H1 (cell line): ENCODE measurements around the gene PBX2. TPM values are rescaled to one million over a fixed set of nuclear protein-coding genes. Genes with fewer than 3 reads are reported as not detected.
A peak's percentile ranks its signal among the peaks of the same experiment; 100 is the strongest.

ENCODE experiments used
- CTCF ChIA-PET: fragments of 300-600 bp; sonication (Branson Sonifier 250); formaldehyde crosslinking; loops from one replicate; lab custom pipeline; 2021; ENCODE audit not compliant: partially characterized antibody; lab: Charles Lee
- POLR2A ChIA-PET: fragments of 300-600 bp; sonication (Branson Sonifier 250); formaldehyde crosslinking; loops from one replicate; lab custom pipeline; 2021; ENCODE audit warnings: inconsistent platforms; ENCODE audit not compliant: partially characterized antibody; lab: Charles Lee
- DNase-seq, 2 experiments: peaks; one replicate each; pipeline versions ENCODE4 v3.0.0 to v3.0.0-alpha.2; 2010 to 2022; ENCODE audit warnings: low spot score in 2 of 2, low read depth in 1 of 2, mixed read lengths in 1 of 2
- FAIRE-seq: peaks from 2 replicates; lab custom pipeline; 2011; peaks lifted over from hg19 to GRCh38; lab: Jason Lieb, UNC
- H2AFZ ChIP-seq: 2 replicates; pipeline ENCODE4 v1.8.1; 2012; ENCODE audit warnings: low read length, inconsistent platforms
- H2AK5ac ChIP-seq: 2 replicates; pipeline ENCODE4 v1.6.1; 2013; ENCODE audit warnings: low read depth, low read length
- H2BK120ac ChIP-seq: replicated peaks from 2 replicates; pipeline ENCODE3; 2013; ENCODE audit warnings: low read depth, low read length, inconsistent platforms
- H2BK12ac ChIP-seq: 2 replicates; pipeline ENCODE4 v1.6.1; 2013; ENCODE audit warnings: low read depth, low read length
- H2BK15ac ChIP-seq: 2 replicates; pipeline ENCODE4 v1.6.1; 2013; ENCODE audit warnings: low read length
- H2BK20ac ChIP-seq: 2 replicates; pipeline ENCODE4 v1.6.1; 2013; ENCODE audit warnings: low read length
- H2BK5ac ChIP-seq: 2 replicates; pipeline ENCODE4 v1.6.1; 2013; ENCODE audit warnings: low read depth, low read length
- H3K14ac ChIP-seq: 2 replicates; pipeline ENCODE4 v1.6.1; 2013; ENCODE audit warnings: inconsistent platforms; ENCODE audit not compliant: insufficient read length
- H3K18ac ChIP-seq: 2 replicates; pipeline ENCODE4 v1.6.1; 2013; ENCODE audit warnings: low read length; ENCODE audit errors: extremely low read depth
- H3K23ac ChIP-seq: 2 replicates; pipeline ENCODE4 v1.6.1; 2013; ENCODE audit warnings: inconsistent platforms; ENCODE audit not compliant: insufficient read length
- H3K23me2 ChIP-seq: 2 replicates; pipeline ENCODE4 v1.6.1; 2013; ENCODE audit warnings: low read depth, low read length
- H3K27ac ChIP-seq: 2 replicates; pipeline ENCODE4 v1.6.1; 2011; ENCODE audit warnings: low read depth, low read length, inconsistent platforms
- H3K27me3 ChIP-seq, 4 experiments: replicated peaks in 1 of 4; 1 replicate in 1 of 4; 2 replicates in 3 of 4; pipeline versions ENCODE4 v1.6.1 to v1.8.1; 2011 to 2013; ENCODE audit warnings: low read length in 3 of 4, mild to moderate bottlenecking in 3 of 4, inconsistent platforms in 2 of 4, mixed read lengths in 2 of 4, moderate library complexity in 1 of 4; ENCODE audit not compliant: control insufficient read depth in 3 of 4, insufficient read depth in 3 of 4; ENCODE audit errors: extremely low read depth in 1 of 4
- H3K36me3 ChIP-seq, 4 experiments: 2 replicates each; pipeline versions ENCODE4 v1.6.1 to v1.8.1; 2011 to 2013; ENCODE audit warnings: mild to moderate bottlenecking in 4 of 4, low read length in 3 of 4, moderate library complexity in 2 of 4, control low read depth in 1 of 4, inconsistent platforms in 1 of 4; ENCODE audit not compliant: insufficient read depth in 4 of 4, control insufficient read depth in 2 of 4
- H3K4ac ChIP-seq: replicated peaks from 2 replicates; pipeline ENCODE3; 2013; ENCODE audit warnings: low read length, low read depth, mixed read lengths, inconsistent platforms; ENCODE audit not compliant: insufficient read length
- H3K4me1 ChIP-seq, 4 experiments: replicated peaks in 1 of 4; 1 replicate in 1 of 4; 2 replicates in 3 of 4; pipeline versions ENCODE4 v1.6.1 to v1.8.1; 2011 to 2013; ENCODE audit warnings: low read length in 3 of 4, inconsistent platforms in 2 of 4, mixed read lengths in 1 of 4; ENCODE audit not compliant: insufficient read depth in 4 of 4, control insufficient read depth in 3 of 4
- H3K4me2 ChIP-seq, 2 experiments: 2 replicates each; pipeline versions ENCODE4 v1.6.1 to v1.8.1; 2011 to 2013; ENCODE audit warnings: low read depth in 2 of 2, low read length in 2 of 2, control low read depth in 1 of 2, inconsistent platforms in 1 of 2, mild to moderate bottlenecking in 1 of 2; ENCODE audit not compliant: insufficient read depth in 1 of 2
- H3K4me3 ChIP-seq, 4 experiments: fragments of 200-600, 300-600 bp in 1 of 4; sonication (generic), shearing (Covaris generic), sonication (Bioruptor Twin) in 1 of 4; 2 replicates each; pipeline versions ENCODE4 v1.5.1 to v1.8.1; 2011 to 2016; ENCODE audit warnings: low read length in 4 of 4, low read depth in 3 of 4, control low read depth in 2 of 4, inconsistent platforms in 2 of 4, mild to moderate bottlenecking in 2 of 4, mixed read lengths in 1 of 4, moderate library complexity in 1 of 4; ENCODE audit not compliant: insufficient read depth in 2 of 4; ENCODE audit errors: extremely low read depth in 1 of 4
- H3K56ac ChIP-seq: replicated peaks from 2 replicates; pipeline ENCODE3; 2013; ENCODE audit warnings: low read depth, mild to moderate bottlenecking, mixed read lengths, low read length, inconsistent platforms; ENCODE audit not compliant: insufficient read length
- H3K79me1 ChIP-seq: 2 replicates; pipeline ENCODE4 v1.6.1; 2013; ENCODE audit warnings: low read depth, low read length, control low read depth
- H3K79me2 ChIP-seq, 2 experiments: 2 replicates each; pipeline versions ENCODE4 v1.6.1 to v1.8.1; 2012 to 2013; ENCODE audit warnings: low read length in 2 of 2, mild to moderate bottlenecking in 2 of 2, inconsistent platforms in 1 of 2; ENCODE audit not compliant: insufficient read depth in 2 of 2, control insufficient read depth in 1 of 2
- H3K9ac ChIP-seq, 4 experiments: replicated peaks in 1 of 4; 1 replicate in 1 of 4; 2 replicates in 3 of 4; pipeline versions ENCODE4 v1.6.1 to v1.8.1; 2011 to 2013; ENCODE audit warnings: low read depth in 3 of 4, low read length in 3 of 4, control low read depth in 2 of 4, mild to moderate bottlenecking in 2 of 4, moderate library complexity in 2 of 4, inconsistent platforms in 1 of 4; ENCODE audit errors: extremely low read depth in 1 of 4
- H3K9me3 ChIP-seq, 2 experiments: 2 replicates each; pipeline versions ENCODE4 v1.6.1 to v1.8.1; 2012 to 2013; ENCODE audit warnings: mild to moderate bottlenecking in 2 of 2, moderate library complexity in 2 of 2, control low read depth in 1 of 2, inconsistent platforms in 1 of 2, low read depth in 1 of 2, low read length in 1 of 2, mixed read lengths in 1 of 2; ENCODE audit not compliant: insufficient read depth in 2 of 2
- H4K20me1 ChIP-seq, 2 experiments: replicated peaks in 1 of 2; 2 replicates each; pipeline versions ENCODE3 to v1.8.1; 2011 to 2013; ENCODE audit warnings: inconsistent platforms in 2 of 2, low read length in 2 of 2, mild to moderate bottlenecking in 1 of 2; ENCODE audit not compliant: insufficient read depth in 2 of 2, control insufficient read depth in 1 of 2
- H4K5ac ChIP-seq: 2 replicates; pipeline ENCODE4 v1.6.1; 2013; ENCODE audit warnings: low read length, low read depth, mixed read lengths, inconsistent platforms; ENCODE audit not compliant: insufficient read length
- H4K8ac ChIP-seq: 2 replicates; pipeline ENCODE4 v1.8.0; 2013; ENCODE audit warnings: mild to moderate bottlenecking, moderate library complexity, low read length, inconsistent platforms; ENCODE audit not compliant: insufficient read depth; ENCODE audit errors: extremely low read depth
- H4K91ac ChIP-seq: replicated peaks from 2 replicates; pipeline ENCODE3; 2013; ENCODE audit warnings: low read length, mixed read lengths, inconsistent platforms; ENCODE audit not compliant: insufficient read length
- BACH1 ChIP-seq: IDR thresholded peaks from 2 replicates; pipeline ENCODE4 v1.6.1; 2012; ENCODE audit warnings: low read length, improper control_type of control experiment
- CHD2 ChIP-seq: IDR thresholded peaks from 2 replicates; pipeline ENCODE4 v1.6.1; 2012; ENCODE audit warnings: low read length, improper control_type of control experiment
- CTBP2 ChIP-seq: IDR thresholded peaks from 2 replicates; pipeline ENCODE4 v1.7.0; 2011; ENCODE audit warnings: borderline replicate concordance, mild to moderate bottlenecking, moderate library complexity, mixed read lengths, low read length; ENCODE audit not compliant: insufficient read depth, insufficient read length
- KDM4A ChIP-seq: IDR thresholded peaks from one replicate; pipeline ENCODE4 v1.7.1; 2012; ENCODE audit warnings: low read depth, mild to moderate bottlenecking, moderate library complexity, low read length, inconsistent platforms; ENCODE audit not compliant: severe bottlenecking
- PHF8 ChIP-seq: fragments of 200-600 bp; sonication (generic); conservative IDR thresholded peaks from 2 replicates; pipeline ENCODE4 v1.7.1; 2012; ENCODE audit warnings: low read depth, mild to moderate bottlenecking, inconsistent platforms, low read length, moderate library complexity
- POLR2AphosphoS5 ChIP-seq: IDR thresholded peaks from 2 replicates; pipeline ENCODE4 v1.6.1; 2011; ENCODE audit warnings: low read depth, low read length
- SAP30 ChIP-seq: fragments of 300-600 bp; sonication (generic); IDR thresholded peaks from 2 replicates; pipeline ENCODE4 v1.7.1; 2012; ENCODE audit warnings: low read length, moderate library complexity, mild to moderate bottlenecking, inconsistent platforms; ENCODE audit not compliant: insufficient read depth, insufficient replicate concordance
- SUZ12 ChIP-seq: fragments of 200-600 bp; sonication (generic); IDR thresholded peaks from 2 replicates; pipeline ENCODE4 v1.6.1; 2012; ENCODE audit warnings: mild to moderate bottlenecking, inconsistent platforms, low read length, moderate library complexity, mixed read lengths
- YY1 ChIP-seq: IDR thresholded peaks from 2 replicates; pipeline ENCODE4 v1.6.1; 2011; ENCODE audit warnings: low read depth, mild to moderate bottlenecking, low read length
- WGBS, 2 experiments: shearing (Covaris generic) in 1 of 2; methylation state at CpG; one replicate each; pipeline versions ENCODE4 v1.1.6 to v1.1.7; 2013 to 2015; ENCODE audit warnings: low lambda C conversion rate in 2 of 2, mixed read lengths in 2 of 2, inconsistent platforms in 1 of 2, low coverage in 1 of 2, missing lambda C conversion rate in 1 of 2; ENCODE audit not compliant: insufficient replicate concordance in 2 of 2, insufficient coverage in 1 of 2, insufficient read length in 1 of 2; ENCODE audit errors: extremely low coverage in 1 of 2, missing lambda C conversion rate in 1 of 2; 5-methylcytosine and 5-hydroxymethylcytosine counted together
- polyA plus RNA-seq, 7 experiments: library from polyadenylated mRNA; depleted of rRNA in 3 of 7; stranded (reverse) in 5 of 7; unstranded in 2 of 7; fragments of >200 nt in 5 of 7; fragments of 200-250 nt in 2 of 7; gene quantifications; 1 replicate in 5 of 7; 2 replicates in 1 of 7; 4 replicates in 1 of 7; pipeline versions ENCODE4 v1.2.1 to v1.2.3, GENCODE V29; 2011 to 2013; ENCODE audit warnings: missing spikeins in 2 of 7, mixed read lengths in 2 of 7
- total RNA-seq: library from RNA; stranded (reverse); fragmentation: NEBNext Ultra II Directional; extraction: Animal tissue kit (Norgen Biotek cat#: 25700); gene quantifications from 2 replicates; pipeline ENCODE4 v1.2.1, GENCODE V29; 2021
- TF ChIP-seq, protein P1 (sequence below): IDR thresholded peaks from 2 replicates; pipeline ENCODE4 v1.6.1; 2011; ENCODE audit warnings: low read length, improper control_type of control experiment

PBX2 gene
- total and polyA plus RNA-seq, 2 of the 8 experiments (the other 6 are each of a cell fraction or from before 2014, with no cell fraction given) = 102 to 130 TPM

DNA sequence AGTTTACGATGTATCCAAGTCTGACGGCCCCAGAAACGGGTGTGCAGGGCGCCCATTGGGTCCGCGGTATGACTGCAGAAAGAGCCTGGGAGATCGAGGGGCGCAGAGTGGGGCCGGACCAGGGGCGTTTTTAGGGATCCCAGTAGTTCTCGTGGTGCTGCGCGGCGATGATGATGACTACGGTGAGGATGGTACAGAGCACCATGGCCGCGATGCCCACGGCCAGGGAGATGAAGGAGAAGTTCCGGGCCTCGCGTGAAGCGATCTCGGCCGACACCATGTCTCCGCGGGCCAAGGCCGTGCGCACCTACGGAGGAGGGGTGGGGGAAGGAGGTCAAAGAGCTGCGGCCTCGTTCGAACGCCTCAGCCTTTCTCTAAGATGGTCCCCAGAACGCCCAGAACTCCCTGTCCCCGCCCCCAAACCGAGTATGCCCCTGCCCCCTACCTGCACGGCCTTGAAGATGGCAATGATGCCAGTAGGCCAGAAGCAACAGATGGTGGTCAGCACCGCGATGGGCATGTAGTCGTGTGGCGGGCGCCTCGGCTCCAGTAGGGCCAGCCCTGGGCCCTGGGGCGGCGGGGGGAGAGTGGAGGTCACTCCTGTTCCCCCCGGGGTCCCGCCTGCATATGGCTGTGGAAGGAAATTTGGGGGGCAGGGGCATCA lies 40.8 kb downstream of the PBX2 start:
- CTCF ChIA-PET = interaction anchor here (0.8 to 4.7 kb wide), 17 partner anchors 13 to 264 kb away, joined by 3 to 23 read pairs (median 4); partner anchors contain the start of genes ATF6B, GPSM3 and PBX2
- peak overlapping the region; percentile 94 to 100 for H3K4me2 ChIP-seq
- no peaks in the 10 kb centered on the region for H3K79me2 ChIP-seq
- peak; percentile 39; the same call in 1 of the 2 replicates for TF ChIP-seq PHF8
- TF ChIP-seq BACH1 = 0 out of 2 replicates have a peak, but pooled peaks have one; percentile 16
- 0 out of 2 replicates have a peak, but pooled peaks have one; percentile 31 for TF ChIP-seq POLR2AphosphoS5
- TF ChIP-seq CTBP2 = no peak
- TF ChIP-seq KDM4A = peak; percentile 31
- TF ChIP-seq SUZ12 = no peak
- TF ChIP-seq YY1 = 0 out of 2 replicates have a peak, but pooled peaks have one; percentile 6
- TF ChIP-seq CHD2 = no peak
- TF ChIP-seq, protein P1, sequence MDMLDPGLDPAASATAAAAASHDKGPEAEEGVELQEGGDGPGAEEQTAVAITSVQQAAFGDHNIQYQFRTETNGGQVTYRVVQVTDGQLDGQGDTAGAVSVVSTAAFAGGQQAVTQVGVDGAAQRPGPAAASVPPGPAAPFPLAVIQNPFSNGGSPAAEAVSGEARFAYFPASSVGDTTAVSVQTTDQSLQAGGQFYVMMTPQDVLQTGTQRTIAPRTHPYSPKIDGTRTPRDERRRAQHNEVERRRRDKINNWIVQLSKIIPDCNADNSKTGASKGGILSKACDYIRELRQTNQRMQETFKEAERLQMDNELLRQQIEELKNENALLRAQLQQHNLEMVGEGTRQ = no peak
- TF ChIP-seq SAP30 = peak; percentile 31

More for the DNA sequence above, 40.8 kb downstream of the PBX2 start:
- FAIRE-seq (no peak), DNase-seq (no peak)
- H2BK120ac ChIP-seq = no peak overlapping the region
- no peak overlapping the region for H3K56ac ChIP-seq
- 13% methylated on average over 43 of the region's 47 CpGs; no CpG with 5 or more reads in 1 of the 2 experiments for WGBS, 2 experiments
- no peak overlapping the region for H2BK5ac ChIP-seq
- H4K5ac ChIP-seq = no peak overlapping the region
- H2BK15ac ChIP-seq = no peak overlapping the region; the same call in 1 of the 2 replicates
- H3K23me2 ChIP-seq = peaks cover 22% of the 10 kb centered on the region
- H3K9ac ChIP-seq = peak overlapping the region in 3 of 4 experiments; percentile 33 to 47 (median 34); a peak in 1 of 7 replicates
- no peaks in the 10 kb centered on the region for H3K36me3 ChIP-seq
- no peak overlapping the region for H3K14ac ChIP-seq
- peaks cover 4 to 41% (median 37%) of the 10 kb centered on the region in 4 experiments for H3K27me3 ChIP-seq
- peak overlapping the region; percentile 67; the same call in 1 of the 2 replicates for H2AFZ ChIP-seq
- H4K20me1 ChIP-seq = no peaks in the 10 kb centered on the region
- H3K4ac ChIP-seq = no peak overlapping the region
- H3K4me1 ChIP-seq = peaks cover 10 to 33% (median 16%) of the 10 kb centered on the region in 4 experiments
- no peak overlapping the region for H2AK5ac ChIP-seq
- H4K91ac ChIP-seq = no peak overlapping the region
- no peaks in the 10 kb centered on the region for H3K9me3 ChIP-seq
- no peak overlapping the region for H3K27ac ChIP-seq
- no peak overlapping the region; the same call in 1 of the 2 replicates for H2BK12ac ChIP-seq
- H3K18ac ChIP-seq = peak overlapping the region; percentile 32; the same call in 1 of the 2 replicates
- H3K23ac ChIP-seq = no peak overlapping the region
- peak overlapping the region; percentile 85; the same call in 1 of the 2 replicates for H4K8ac ChIP-seq
- H3K4me3 ChIP-seq = peak overlapping the region; percentile 46 to 76 (median 70)
- H2BK20ac ChIP-seq = no peak overlapping the region
- POLR2A ChIA-PET = interaction anchor here (0.8 to 9.2 kb wide), 11 partner anchors 10 to 822 kb away, joined by 3 to 70 read pairs (median 5); partner anchors contain the start of genes AGPAT1, ATF6B, FKBPL and GPSM3
- no peaks in the 10 kb centered on the region for H3K79me1 ChIP-seq
